GM19193 (cell line): ENCODE results near the gene AGAP4.
"Not testable (repeated sequence)": the region's sequence is repeated elsewhere in the genome, so short reads cannot be mapped to it uniquely, and the experiment has no call there.

Experiments used
- POLR2A ChIP-seq: IDR thresholded peaks from 4 replicates; pipeline ENCODE4 v1.6.1; 2011; ENCODE audit not compliant: insufficient read depth, insufficient read length; ENCODE audit errors: extremely low read depth

The AGAP4 gene

DNA sequence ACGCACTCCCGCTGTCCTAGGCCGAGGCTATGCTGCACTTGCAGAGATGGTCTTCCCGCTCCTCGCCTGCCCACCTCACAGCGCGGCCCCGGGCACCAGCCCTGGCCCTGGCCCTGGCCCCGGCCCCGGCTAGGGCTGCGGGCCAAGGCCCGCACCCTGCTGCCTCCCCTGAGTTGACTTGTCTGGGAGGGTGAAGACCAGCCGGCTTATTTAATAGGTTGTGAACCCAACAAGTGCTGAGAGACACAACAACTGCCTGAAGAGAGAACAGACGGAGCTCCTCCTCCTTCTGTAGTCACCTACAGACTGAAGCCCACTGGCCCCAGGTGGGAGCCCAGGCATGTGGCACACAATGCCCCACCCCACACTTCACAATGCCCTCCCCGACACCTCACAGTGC, at the start of gene AGAP4:
Gene AGAP4, minus strand, starts transcription at position 101 of the 400 bp plus-strand sequence. CDS start 153 bp downstream, outside the sequence.
- not testable (repeated sequence) for TF ChIP-seq POLR2A

DNA sequence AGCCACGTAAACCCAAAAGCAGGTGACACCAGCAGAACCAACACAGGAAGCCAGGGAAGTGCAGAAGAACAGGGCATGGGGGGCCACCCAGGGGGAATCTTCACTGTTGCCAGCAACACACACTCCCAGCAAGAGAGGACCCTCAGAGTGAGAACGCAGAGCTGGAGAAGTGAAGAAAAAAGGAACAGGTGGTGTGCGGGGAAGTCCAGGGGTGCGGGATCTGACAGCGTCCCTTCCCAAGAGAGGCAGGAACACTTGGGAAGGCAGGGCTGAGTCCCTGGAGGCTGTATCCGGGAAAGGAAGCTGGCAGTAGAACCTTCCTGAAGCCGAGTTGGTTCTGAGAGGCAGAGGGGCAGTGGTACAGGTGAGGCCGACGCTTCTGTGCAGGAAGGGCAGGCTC, 27.7 kb downstream of the AGAP4 start:
- TF ChIP-seq POLR2A, result no peak

DNA sequence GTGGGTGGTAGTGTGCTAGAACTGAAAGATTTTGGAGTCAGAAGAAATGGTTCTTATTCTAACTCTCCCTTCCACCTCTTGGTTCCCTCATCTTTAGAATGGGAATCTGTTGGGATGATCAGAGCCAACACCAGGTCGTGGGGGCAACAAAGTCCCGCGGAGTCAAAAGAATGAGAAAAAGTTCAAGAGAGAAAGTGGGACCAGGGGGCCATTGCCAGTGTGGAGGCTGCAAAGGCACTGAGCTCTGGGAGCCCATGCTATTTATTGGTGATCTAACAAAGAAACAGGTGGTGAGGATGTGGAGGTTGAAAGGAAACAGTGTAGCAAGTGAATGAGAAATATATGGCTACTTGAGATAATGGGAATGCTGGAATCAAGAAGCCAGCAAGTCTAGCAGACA, 29.4 kb downstream of the AGAP4 start:
- no peak for TF ChIP-seq POLR2A

DNA sequence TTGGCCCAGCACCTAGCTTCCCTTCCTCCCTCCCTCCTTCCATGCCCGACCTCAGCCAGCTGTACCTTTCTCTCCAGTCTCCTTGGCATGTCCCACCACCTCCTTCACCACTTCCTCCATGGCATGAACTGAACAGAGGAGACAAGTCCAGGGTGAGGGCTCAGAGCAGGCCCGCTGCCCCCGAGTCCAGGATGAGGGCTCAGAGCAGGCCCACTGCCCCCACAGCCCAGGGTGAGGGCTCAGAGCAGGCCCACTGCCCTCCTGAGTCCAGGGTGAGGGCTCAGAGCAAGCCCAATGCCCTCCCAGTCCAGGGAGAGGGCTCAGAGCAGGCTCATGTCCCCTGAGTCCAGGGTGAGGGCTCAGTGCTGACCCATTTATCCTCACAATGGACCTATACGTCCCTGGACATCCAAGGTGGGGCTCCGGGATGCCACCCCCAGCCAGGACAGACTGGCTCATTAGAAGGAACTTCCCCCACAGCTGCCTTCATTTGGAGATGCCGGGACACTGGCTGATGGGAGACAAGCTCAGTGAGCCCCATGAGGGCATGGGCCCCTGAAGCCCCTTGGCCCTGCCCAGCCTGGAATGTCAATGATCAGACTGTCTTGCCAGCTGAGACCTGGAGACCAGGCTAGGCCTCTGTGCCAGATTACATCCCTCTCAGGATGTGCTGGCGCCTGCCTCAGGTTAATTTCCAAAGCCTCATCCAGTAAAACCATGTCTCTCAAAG, 30.0 kb downstream of the AGAP4 start:
- TF ChIP-seq POLR2A, result no peak

DNA sequence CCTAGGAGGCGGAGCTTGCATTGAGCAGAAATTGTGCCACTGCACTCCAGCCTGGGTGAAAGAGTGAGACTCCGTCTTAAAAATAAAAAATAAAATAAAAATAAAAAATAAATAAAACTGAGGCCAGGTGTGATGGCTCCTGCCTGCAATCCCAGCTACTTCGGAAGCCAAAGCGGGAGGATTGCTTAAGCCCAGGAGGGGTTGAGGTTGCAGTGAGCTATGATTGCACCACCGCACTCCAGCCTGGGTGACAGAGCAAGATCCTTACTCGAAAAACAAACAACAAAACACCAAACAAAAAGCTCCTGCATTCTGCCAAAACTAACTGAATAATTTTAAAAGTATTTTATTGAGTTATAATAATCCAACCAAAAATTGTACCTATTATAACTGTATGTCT, 36.2 kb downstream of the AGAP4 start:
- TF ChIP-seq POLR2A, result no peak

DNA sequence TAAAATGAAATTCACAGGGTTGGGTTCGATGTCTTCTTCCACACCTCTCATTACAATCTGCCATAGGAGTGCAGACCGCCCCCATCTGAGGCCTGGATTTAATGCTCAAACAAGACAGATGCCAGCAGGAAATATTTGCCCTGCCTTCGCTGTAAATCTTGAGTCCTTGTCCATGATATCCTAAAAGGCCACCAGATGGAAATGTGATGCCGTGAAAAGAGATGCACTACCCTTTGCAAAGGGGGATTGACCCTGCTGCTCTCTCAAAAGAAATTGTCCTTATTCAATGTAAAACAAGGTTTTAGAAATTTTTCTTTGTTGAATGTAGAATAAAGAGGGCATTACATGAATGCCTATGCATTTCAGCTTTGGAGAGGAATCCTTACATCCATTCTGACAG, 37.5 kb downstream of the AGAP4 start:
- TF ChIP-seq POLR2A, result no peak
